Keratinocyte (primary cell): ENCODE data around the gene NOTCH3. TPM values are rescaled to one million over a fixed set of nuclear protein-coding genes. Genes with fewer than 3 reads are reported as not detected.

Experiments
- DNase-seq: peaks from one replicate; pipeline ENCODE4 v3.0.0-alpha.2; 2011; ENCODE audit warnings: low read depth, missing footprints, low spot score
- FAIRE-seq: peaks from 2 replicates; lab custom pipeline; 2011; peaks lifted over from hg19 to GRCh38; lab: Jason Lieb, UNC
- H2AFZ ChIP-seq: 2 replicates; pipeline ENCODE4 v1.6.0; 2012; ENCODE audit warnings: low read length, control low read depth, inconsistent platforms; ENCODE audit not compliant: control insufficient read depth
- H3K27ac ChIP-seq: 2 replicates; pipeline ENCODE4 v1.5.1; 2011; ENCODE audit warnings: low read length; ENCODE audit not compliant: control insufficient read depth, insufficient read depth
- H3K27me3 ChIP-seq: 3 replicates; pipeline ENCODE4 v1.6.0; 2011; ENCODE audit warnings: low read length; ENCODE audit not compliant: control insufficient read depth, insufficient read depth; ENCODE audit errors: extremely low read depth
- H3K36me3 ChIP-seq, 2 experiments: 2 replicates in 1 of 2; 3 replicates in 1 of 2; pipeline ENCODE4 v1.5.1; 2011; ENCODE audit warnings: low read length in 2 of 2, mild to moderate bottlenecking in 1 of 2; ENCODE audit not compliant: control insufficient read depth in 2 of 2, insufficient read depth in 2 of 2; ENCODE audit errors: extremely low read depth in 1 of 2
- H3K4me1 ChIP-seq: 3 replicates; pipeline ENCODE4 v1.5.1; 2011; ENCODE audit warnings: low read length; ENCODE audit not compliant: control insufficient read depth, insufficient read depth; ENCODE audit errors: extremely low read depth
- H3K4me2 ChIP-seq: 3 replicates; pipeline ENCODE4 v1.6.0; 2011; ENCODE audit warnings: low read depth, low read length; ENCODE audit not compliant: control insufficient read depth, insufficient read depth; ENCODE audit errors: extremely low read depth
- H3K4me3 ChIP-seq, 3 experiments: fragments of 200-600 bp in 1 of 3; sonication (generic) in 1 of 3; 2 replicates in 2 of 3; 3 replicates in 1 of 3; pipeline ENCODE4 v1.5.1; 2011 to 2016; ENCODE audit warnings: low read length in 3 of 3, mild to moderate bottlenecking in 3 of 3, control low read depth in 2 of 3, inconsistent platforms in 1 of 3, low read depth in 1 of 3, mixed read lengths in 1 of 3, mixed run types in 1 of 3, moderate library complexity in 1 of 3; ENCODE audit not compliant: control insufficient read depth in 2 of 3, insufficient read depth in 2 of 3; ENCODE audit errors: extremely low read depth in 1 of 3
- H3K79me2 ChIP-seq: 2 replicates; pipeline ENCODE4 v1.6.0; 2012; ENCODE audit warnings: low read length; ENCODE audit not compliant: control insufficient read depth, insufficient read depth
- H3K9ac ChIP-seq: 3 replicates; pipeline ENCODE4 v1.6.0; 2011; ENCODE audit warnings: low read length; ENCODE audit not compliant: control insufficient read depth, insufficient read depth; ENCODE audit errors: extremely low read depth
- H3K9me1 ChIP-seq: 3 replicates; pipeline ENCODE4 v1.6.0; 2011; ENCODE audit warnings: low read length; ENCODE audit not compliant: control insufficient read depth, insufficient read depth; ENCODE audit errors: extremely low read depth
- H3K9me3 ChIP-seq: 2 replicates; pipeline ENCODE4 v1.5.1; 2012; ENCODE audit warnings: low read depth, low read length; ENCODE audit not compliant: control insufficient read depth
- H4K20me1 ChIP-seq: 3 replicates; pipeline ENCODE4 v1.6.0; 2011; ENCODE audit warnings: low read length; ENCODE audit not compliant: control insufficient read depth, insufficient read depth; ENCODE audit errors: extremely low read depth
- EZH2 ChIP-seq: IDR thresholded peaks from one replicate; pipeline ENCODE4 v1.6.1; 2012; ENCODE audit warnings: inconsistent platforms, mild to moderate bottlenecking, low read length, moderate library complexity
- dilution Hi-C: fragments of 300-500 bp; cut with MboI; formaldehyde crosslinking; loops from one replicate; pipeline ENCODE4 v1.7.0; 2020; ENCODE audit warnings: low sequenced_read_pairs; ENCODE audit not compliant: extremely low pct_ligation_motif_present
- polyA plus RNA-seq, 5 experiments: library from polyadenylated mRNA; depleted of rRNA in 3 of 5; stranded (reverse) in 3 of 5; stranded (forward) in 1 of 5; unstranded in 1 of 5; fragments of >200 nt; gene quantifications; 1 replicate in 1 of 5; 2 replicates in 3 of 5; 3 replicates in 1 of 5; pipeline versions ENCODE4 v1.2.1 to v1.2.3, GENCODE V29; 2011 to 2012; ENCODE audit warnings: missing spikeins in 2 of 5, low read depth in 1 of 5, low replicate concordance in 1 of 5
- TF ChIP-seq, protein P1 (sequence below), 3 experiments: IDR thresholded peaks in 1 of 3; conservative IDR thresholded peaks in 1 of 3; optimal IDR thresholded peaks in 1 of 3; 2 replicates in 2 of 3; 3 replicates in 1 of 3; pipeline versions ENCODE3 to v1.5.1; 2011; ENCODE audit warnings: low read length in 3 of 3, mild to moderate bottlenecking in 3 of 3, moderate library complexity in 2 of 3, control low read depth in 1 of 3, inconsistent platforms in 1 of 3; ENCODE audit not compliant: insufficient read depth in 2 of 3; ENCODE audit errors: extremely low read depth in 1 of 3

The NOTCH3 gene
- polyA plus RNA-seq, 1 donor (not counting 4 experiments of a cell fraction or from before 2014, with no cell fraction given), result 4.1 TPM

DNA sequence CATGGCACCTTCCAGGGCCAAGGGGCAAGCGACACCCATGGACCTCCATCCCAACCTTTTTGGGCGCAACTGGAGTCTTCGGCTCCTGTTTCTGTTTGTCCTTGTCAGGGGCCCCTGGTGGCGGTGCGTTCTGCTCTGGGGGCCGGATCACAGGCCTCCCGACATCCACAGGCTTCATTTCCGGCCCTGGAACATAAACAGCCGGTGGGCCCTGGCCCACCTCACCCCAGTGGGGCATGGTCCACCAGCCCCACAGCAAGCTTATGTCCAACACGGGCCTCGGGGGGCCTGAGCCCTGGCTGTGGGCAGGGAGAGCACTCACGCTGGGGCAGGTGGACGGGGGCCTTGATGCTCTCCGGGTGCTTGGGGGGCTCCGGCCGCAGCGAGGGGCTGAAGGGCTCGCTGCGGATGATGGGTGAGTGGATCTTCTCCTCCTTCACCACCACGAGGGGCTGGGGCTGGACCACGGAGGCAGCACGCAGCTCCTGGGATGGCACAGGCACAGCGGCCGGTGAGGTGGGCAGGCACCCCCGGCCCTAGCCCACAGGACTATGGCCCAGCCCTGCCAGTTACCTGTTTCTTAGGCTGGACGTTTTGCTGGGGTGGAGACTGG is 38.6 kb upstream of the NOTCH3 start:
- FAIRE-seq, result no peak
- Histone ChIP-seq H3K4me1 (peaks cover 3% of the 10 kb centered on the region), H2AFZ (no peak overlapping the region), H4K20me1 (peaks cover 7% of the 10 kb centered on the region), H3K79me2 (no peaks in the 10 kb centered on the region), H3K36me3 (peaks cover 45 to 50% of the 10 kb centered on the region in 2 experiments), H3K9me3 (no peaks in the 10 kb centered on the region), H3K4me3 (no peak overlapping the region), H3K4me2 (no peak overlapping the region), H3K27ac (no peak overlapping the region), H3K9me1 (no peaks in the 10 kb centered on the region), H3K27me3 (no peaks in the 10 kb centered on the region), H3K9ac (no peak overlapping the region)
- dilution Hi-C loops, result no loop called here
- no peak for DNase-seq
- TF ChIP-seq, protein P1, sequence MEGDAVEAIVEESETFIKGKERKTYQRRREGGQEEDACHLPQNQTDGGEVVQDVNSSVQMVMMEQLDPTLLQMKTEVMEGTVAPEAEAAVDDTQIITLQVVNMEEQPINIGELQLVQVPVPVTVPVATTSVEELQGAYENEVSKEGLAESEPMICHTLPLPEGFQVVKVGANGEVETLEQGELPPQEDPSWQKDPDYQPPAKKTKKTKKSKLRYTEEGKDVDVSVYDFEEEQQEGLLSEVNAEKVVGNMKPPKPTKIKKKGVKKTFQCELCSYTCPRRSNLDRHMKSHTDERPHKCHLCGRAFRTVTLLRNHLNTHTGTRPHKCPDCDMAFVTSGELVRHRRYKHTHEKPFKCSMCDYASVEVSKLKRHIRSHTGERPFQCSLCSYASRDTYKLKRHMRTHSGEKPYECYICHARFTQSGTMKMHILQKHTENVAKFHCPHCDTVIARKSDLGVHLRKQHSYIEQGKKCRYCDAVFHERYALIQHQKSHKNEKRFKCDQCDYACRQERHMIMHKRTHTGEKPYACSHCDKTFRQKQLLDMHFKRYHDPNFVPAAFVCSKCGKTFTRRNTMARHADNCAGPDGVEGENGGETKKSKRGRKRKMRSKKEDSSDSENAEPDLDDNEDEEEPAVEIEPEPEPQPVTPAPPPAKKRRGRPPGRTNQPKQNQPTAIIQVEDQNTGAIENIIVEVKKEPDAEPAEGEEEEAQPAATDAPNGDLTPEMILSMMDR (optimal IDR thresholded peaks at IDR 0.05 in 1 of 3, IDR thresholded peaks at IDR 0.05 in 1 of 3, conservative IDR thresholded peaks at IDR 0.05 in 1 of 3; ENCODE audit: extremely low read depth in 1 of 3, insufficient read depth in 2 of 3, low read length in 3 of 3), result no peak
- TF ChIP-seq EZH2, result no peak

DNA sequence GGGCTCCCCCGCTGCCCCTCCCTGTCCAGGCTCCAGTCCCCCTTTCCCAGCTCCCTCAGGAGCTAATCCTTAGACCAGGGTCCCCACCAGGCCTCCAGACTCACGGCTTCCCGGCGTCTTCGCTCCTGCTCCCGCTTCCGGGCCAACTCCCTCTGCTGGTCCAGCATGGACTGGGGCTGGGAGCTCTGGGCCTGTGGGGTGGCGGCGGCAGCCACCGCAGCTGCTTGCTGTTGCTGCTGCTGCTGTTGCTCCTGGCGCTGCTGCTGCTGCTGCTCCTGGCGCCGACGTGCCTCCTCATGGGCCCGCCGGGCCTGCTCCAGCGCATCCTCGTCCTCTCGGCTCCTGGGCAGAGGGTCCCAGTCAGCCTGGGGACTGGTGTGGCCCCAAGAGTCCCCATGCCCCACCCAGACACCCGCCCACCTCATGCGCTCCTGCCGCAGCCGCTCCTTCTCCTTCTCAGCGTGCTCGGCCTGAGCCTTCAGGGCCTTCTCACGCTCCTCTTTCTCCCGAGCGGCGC is 37.9 kb upstream of the NOTCH3 start:
- Histone ChIP-seq H3K9ac (no peak overlapping the region), H3K4me2 (no peak overlapping the region), H3K9me3 (no peaks in the 10 kb centered on the region), H4K20me1 (peaks cover 7% of the 10 kb centered on the region), H3K36me3 (peaks cover 41 to 46% of the 10 kb centered on the region in 2 experiments), H3K4me3 (no peak overlapping the region), H3K79me2 (no peaks in the 10 kb centered on the region), H3K27ac (no peak overlapping the region), H3K9me1 (peaks cover 3% of the 10 kb centered on the region), H2AFZ (no peak overlapping the region), H3K27me3 (no peaks in the 10 kb centered on the region), H3K4me1 (peaks cover 10% of the 10 kb centered on the region)
- no peak for TF ChIP-seq EZH2
- TF ChIP-seq, protein P1 (optimal IDR thresholded peaks at IDR 0.05 in 1 of 3, IDR thresholded peaks at IDR 0.05 in 1 of 3, conservative IDR thresholded peaks at IDR 0.05 in 1 of 3; ENCODE audit: extremely low read depth in 1 of 3, insufficient read depth in 2 of 3, low read length in 3 of 3), result no peak
- FAIRE-seq (no peak), DNase-seq (no peak)
- dilution Hi-C loops, result no loop called here
